H1 (cell line): ENCODE results near the gene TMEM116.

Experiments used
- ATF3 ChIP-seq: IDR thresholded peaks from 2 replicates; pipeline ENCODE4 v1.6.1; 2011; ENCODE audit warnings: low read depth, mild to moderate bottlenecking, low read length; ENCODE audit not compliant: insufficient read depth
- CBX8 ChIP-seq: fragments of 300-800, 300-1000 bp; sonication (generic); IDR thresholded peaks from 2 replicates; pipeline ENCODE4 v1.7.1; 2016; ENCODE audit warnings: low read depth, low read length, borderline replicate concordance
- CTCF ChIP-seq, 3 experiments: IDR thresholded peaks; 1 replicate in 2 of 3; 2 replicates in 1 of 3; pipeline versions ENCODE4 v1.5.1 to v1.6.1; 2011; ENCODE audit warnings: low read length in 3 of 3, mild to moderate bottlenecking in 3 of 3, inconsistent platforms in 2 of 3, low read depth in 1 of 3, moderate library complexity in 1 of 3; ENCODE audit not compliant: insufficient read depth in 1 of 3; ENCODE audit errors: control extremely low read depth in 1 of 3
- FOSL1 ChIP-seq: IDR thresholded peaks from 2 replicates; pipeline ENCODE4 v1.6.1; 2011; ENCODE audit warnings: mild to moderate bottlenecking, low read depth, low read length, moderate library complexity; ENCODE audit not compliant: insufficient read depth
- JUN ChIP-seq: IDR thresholded peaks from 2 replicates; pipeline ENCODE4 v1.6.1; 2011; ENCODE audit warnings: low read depth, mild to moderate bottlenecking, improper control_type of control experiment, low read length

GRCh38 chr12:112004041-112004440 is 8.9 kb downstream of the TMEM116 start:
- TF ChIP-seq CTCF (IDR thresholded peaks at IDR 0.05; ENCODE audit: control extremely low read depth in 1 of 3, insufficient read depth in 1 of 3, low read depth in 1 of 3, low read length in 3 of 3) (no peak), CBX8 (no peak), FOSL1 (no peak), ATF3 (no peak), JUN (no peak)
